ENCODE measurements around the gene TRAPPC13. TPM values are rescaled to one million over a fixed set of nuclear protein-coding genes. Genes with fewer than 3 reads are reported as not detected.

The TRAPPC13 gene
- total and polyA plus RNA-seq, 2 of the 4 experiments (the other 2 are of a cell fraction), result 10.1 to 17.2 TPM

DNA sequence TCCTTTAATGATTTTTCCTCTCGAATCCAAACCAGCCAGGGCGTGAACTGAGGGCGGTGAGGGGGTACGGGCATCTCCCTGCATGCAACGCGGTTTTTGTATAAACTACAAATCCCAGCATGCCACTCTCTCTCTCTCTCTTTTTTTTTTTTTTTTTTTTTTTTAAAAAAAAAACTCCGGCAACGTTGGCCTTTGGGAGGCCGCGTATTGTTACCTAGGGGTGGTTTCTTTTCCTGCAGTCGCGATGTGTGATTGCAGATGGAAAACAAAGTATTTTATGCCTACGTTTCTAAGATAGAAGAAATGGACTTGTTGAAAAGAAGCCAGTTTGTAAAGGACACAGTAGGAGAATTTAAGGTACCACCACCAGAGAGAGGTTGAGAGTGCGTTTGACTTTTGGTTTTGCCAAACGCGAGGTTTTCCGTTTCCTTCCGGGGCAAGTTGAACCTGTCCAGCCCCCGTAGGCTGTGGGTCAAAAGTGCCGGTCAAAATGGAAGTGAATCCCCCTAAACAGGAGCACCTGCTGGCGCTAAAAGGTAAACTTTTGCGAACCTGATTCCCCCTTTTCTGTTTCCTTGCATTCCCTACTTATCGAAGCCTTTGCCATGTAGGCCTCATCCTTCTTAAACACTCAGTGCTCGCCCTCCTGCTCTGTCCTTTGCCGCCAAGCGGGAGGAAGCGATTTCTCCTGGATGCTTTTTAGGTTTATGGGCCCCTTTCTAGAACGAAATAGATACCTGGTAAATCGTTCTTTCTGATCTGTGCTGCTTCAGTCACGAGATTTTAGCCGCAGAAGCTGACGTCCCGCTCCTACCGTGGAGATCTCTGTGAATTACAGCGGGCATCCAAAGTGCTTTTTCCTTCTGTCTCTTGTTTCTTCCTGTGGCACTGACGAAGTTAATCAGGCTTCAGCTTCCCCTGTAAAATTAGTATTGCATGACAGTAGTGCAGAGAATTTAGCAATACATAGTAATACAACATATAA, at the start of gene TRAPPC13, which contains the start of gene SHLD3 (continued):
- TF ChIP-seq FOS (IDR thresholded peaks at IDR 0.05; ENCODE audit: low read depth, low read length) (no peak), MAFK (IDR thresholded peaks at IDR 0.05; ENCODE audit: low read depth, low read length) (no peak), BHLHE40 (IDR thresholded peaks at IDR 0.05; ENCODE audit: low read depth, low read length) (no peak), SMC3 (IDR thresholded peaks at IDR 0.05; ENCODE audit: low read depth, low read length) (no peak), RCOR1 (IDR thresholded peaks at IDR 0.05; ENCODE audit: insufficient replicate concordance, low read length) (peak; percentile 8), RAD21 (IDR thresholded peaks at IDR 0.05; ENCODE audit: low read length) (no peak)

DNA sequence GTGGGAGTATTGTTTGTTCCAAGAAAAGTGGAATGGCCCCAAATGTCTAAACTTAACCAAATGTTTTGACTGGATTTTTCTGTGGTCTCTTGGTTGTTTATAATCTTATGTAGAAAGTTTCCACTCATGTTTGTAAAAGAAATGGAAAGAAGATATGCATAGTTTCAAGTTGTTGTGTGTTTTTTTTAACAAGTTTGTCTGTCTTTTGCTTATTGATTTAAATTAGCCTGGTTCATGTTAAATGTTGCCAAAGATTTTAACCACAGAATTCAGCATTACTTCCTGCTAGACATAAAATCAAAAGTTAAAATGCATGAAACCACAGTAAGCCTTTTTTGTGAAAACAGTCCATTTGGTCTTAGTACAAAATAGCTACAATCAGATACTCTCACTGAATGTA, 47.7 kb upstream of the TRAPPC13 start:
- POLR2A ChIA-PET (ENCODE audit: unreplicated experiment), result no interaction called here

More for the DNA sequence above, 47.7 kb upstream of the TRAPPC13 start:
- H4K8ac ChIP-seq (ENCODE audit: low read depth in 2 of 2, low read length in 2 of 2), result no peak overlapping the region
- no peak overlapping the region for H2AK9ac ChIP-seq (replicated peaks; ENCODE audit: low read depth, low read length, poor library complexity)
- H2BK120ac ChIP-seq (ENCODE audit: low read depth, low read length), result no peak overlapping the region
- H3K4me3 ChIP-seq (ENCODE audit: insufficient read depth, low read depth, low read length), result no peak overlapping the region
- TF ChIP-seq, protein P1, sequence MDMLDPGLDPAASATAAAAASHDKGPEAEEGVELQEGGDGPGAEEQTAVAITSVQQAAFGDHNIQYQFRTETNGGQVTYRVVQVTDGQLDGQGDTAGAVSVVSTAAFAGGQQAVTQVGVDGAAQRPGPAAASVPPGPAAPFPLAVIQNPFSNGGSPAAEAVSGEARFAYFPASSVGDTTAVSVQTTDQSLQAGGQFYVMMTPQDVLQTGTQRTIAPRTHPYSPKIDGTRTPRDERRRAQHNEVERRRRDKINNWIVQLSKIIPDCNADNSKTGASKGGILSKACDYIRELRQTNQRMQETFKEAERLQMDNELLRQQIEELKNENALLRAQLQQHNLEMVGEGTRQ (IDR thresholded peaks at IDR 0.05; ENCODE audit: low read depth, low read length), result no peak
- TF ChIP-seq BHLHE40 (IDR thresholded peaks at IDR 0.05; ENCODE audit: low read depth, low read length) (no peak), MAZ (IDR thresholded peaks at IDR 0.05; ENCODE audit: borderline replicate concordance, low read depth, low read length) (no peak), RAD21 (IDR thresholded peaks at IDR 0.05; ENCODE audit: low read length) (no peak), FOS (IDR thresholded peaks at IDR 0.05; ENCODE audit: low read depth, low read length) (no peak), CHD1 (IDR thresholded peaks at IDR 0.05; ENCODE audit: low read depth, low read length) (no peak), POLR2A (IDR thresholded peaks at IDR 0.05; ENCODE audit: low read depth, low read length) (no peak), SMC3 (IDR thresholded peaks at IDR 0.05; ENCODE audit: low read depth, low read length) (no peak)
- TF ChIP-seq, protein P2, sequence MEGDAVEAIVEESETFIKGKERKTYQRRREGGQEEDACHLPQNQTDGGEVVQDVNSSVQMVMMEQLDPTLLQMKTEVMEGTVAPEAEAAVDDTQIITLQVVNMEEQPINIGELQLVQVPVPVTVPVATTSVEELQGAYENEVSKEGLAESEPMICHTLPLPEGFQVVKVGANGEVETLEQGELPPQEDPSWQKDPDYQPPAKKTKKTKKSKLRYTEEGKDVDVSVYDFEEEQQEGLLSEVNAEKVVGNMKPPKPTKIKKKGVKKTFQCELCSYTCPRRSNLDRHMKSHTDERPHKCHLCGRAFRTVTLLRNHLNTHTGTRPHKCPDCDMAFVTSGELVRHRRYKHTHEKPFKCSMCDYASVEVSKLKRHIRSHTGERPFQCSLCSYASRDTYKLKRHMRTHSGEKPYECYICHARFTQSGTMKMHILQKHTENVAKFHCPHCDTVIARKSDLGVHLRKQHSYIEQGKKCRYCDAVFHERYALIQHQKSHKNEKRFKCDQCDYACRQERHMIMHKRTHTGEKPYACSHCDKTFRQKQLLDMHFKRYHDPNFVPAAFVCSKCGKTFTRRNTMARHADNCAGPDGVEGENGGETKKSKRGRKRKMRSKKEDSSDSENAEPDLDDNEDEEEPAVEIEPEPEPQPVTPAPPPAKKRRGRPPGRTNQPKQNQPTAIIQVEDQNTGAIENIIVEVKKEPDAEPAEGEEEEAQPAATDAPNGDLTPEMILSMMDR (conservative IDR thresholded peaks at IDR 0.05; ENCODE audit: low read depth, low read length), result no peak
- H3K14ac ChIP-seq (replicated peaks; ENCODE audit: low read depth, low read length), result no peak overlapping the region
- H4K5ac ChIP-seq (ENCODE audit: low read depth, low read length), result no peak overlapping the region
- peaks cover 2% of the 10 kb centered on the region for H3K9me1 ChIP-seq (ENCODE audit: insufficient read depth, low read length)
- H3K23ac ChIP-seq (ENCODE audit: low read depth, low read length), result no peak overlapping the region
- no peak overlapping the region for H3K9ac ChIP-seq (ENCODE audit: low read depth, low read length)
- BruUV-seq (replicated peaks), result no TSS peak
- H3K27me3 ChIP-seq (ENCODE audit: control insufficient read depth, insufficient read depth, low read length), result no peaks in the 10 kb centered on the region
- no peak overlapping the region for H3K56ac ChIP-seq (ENCODE audit: extremely low read depth, insufficient read depth, low read length)
- DNase-seq (peak; percentile 45), ATAC-seq (ENCODE audit: low read depth) (peak; percentile 66)
- in situ Hi-C loops (cut with MboI; ENCODE audit: low sequenced_read_pairs), result no loop called here
- no peak overlapping the region for H2BK20ac ChIP-seq (ENCODE audit: low read depth, low read length)
- H2BK5ac ChIP-seq (ENCODE audit: low read depth, low read length, poor library complexity, severe bottlenecking), result no peak overlapping the region
- dilution Hi-C loops (cut with HindIII; ENCODE audit: low sequenced_read_pairs, unreplicated experiment), result no loop called here
- intact Hi-C loops (cut with micrococcal nuclease), result loop anchor here (10.0 kb wide), 1 partner anchor 762 kb away; no protein-coding TSS in a partner anchor
- H3K27ac ChIP-seq (ENCODE audit: insufficient read depth, low read length), result no peak overlapping the region
- no peak overlapping the region for H3K18ac ChIP-seq (ENCODE audit: low read depth, low read length)
- CTCF ChIA-PET, result no interaction called here
- H3K36me3 ChIP-seq (ENCODE audit: control insufficient read depth, insufficient read depth, low read length), result peaks cover 14% of the 10 kb centered on the region
- no peak overlapping the region for H2AFZ ChIP-seq (replicated peaks; ENCODE audit: low read length, poor library complexity)
- H4K91ac ChIP-seq (ENCODE audit: insufficient read depth, low read depth, low read length), result no peak overlapping the region
- no peaks in the 10 kb centered on the region for H3K9me3 ChIP-seq (ENCODE audit: control insufficient read depth, insufficient read depth, low read length)
- no peak overlapping the region for H3K4me2 ChIP-seq (ENCODE audit: low read depth, low read length)
- H2BK15ac ChIP-seq (ENCODE audit: low read depth, low read length), result no peak overlapping the region
- H2AK5ac ChIP-seq (ENCODE audit: low read depth, low read length), result no peak overlapping the region
- no peaks in the 10 kb centered on the region for H4K20me1 ChIP-seq (ENCODE audit: insufficient read depth, low read length)
- H3K4ac ChIP-seq (ENCODE audit: low read depth, low read length), result no peak overlapping the region
- peaks cover 15 to 28% of the 10 kb centered on the region in 2 experiments for H3K79me1 ChIP-seq (ENCODE audit: low read depth in 1 of 2, low read length in 2 of 2)
- H3K4me1 ChIP-seq (ENCODE audit: control insufficient read depth, insufficient read depth, low read length), result no peaks in the 10 kb centered on the region
